Measurements from ENCODE around the gene TIMM22.

TIMM22 gene

DNA sequence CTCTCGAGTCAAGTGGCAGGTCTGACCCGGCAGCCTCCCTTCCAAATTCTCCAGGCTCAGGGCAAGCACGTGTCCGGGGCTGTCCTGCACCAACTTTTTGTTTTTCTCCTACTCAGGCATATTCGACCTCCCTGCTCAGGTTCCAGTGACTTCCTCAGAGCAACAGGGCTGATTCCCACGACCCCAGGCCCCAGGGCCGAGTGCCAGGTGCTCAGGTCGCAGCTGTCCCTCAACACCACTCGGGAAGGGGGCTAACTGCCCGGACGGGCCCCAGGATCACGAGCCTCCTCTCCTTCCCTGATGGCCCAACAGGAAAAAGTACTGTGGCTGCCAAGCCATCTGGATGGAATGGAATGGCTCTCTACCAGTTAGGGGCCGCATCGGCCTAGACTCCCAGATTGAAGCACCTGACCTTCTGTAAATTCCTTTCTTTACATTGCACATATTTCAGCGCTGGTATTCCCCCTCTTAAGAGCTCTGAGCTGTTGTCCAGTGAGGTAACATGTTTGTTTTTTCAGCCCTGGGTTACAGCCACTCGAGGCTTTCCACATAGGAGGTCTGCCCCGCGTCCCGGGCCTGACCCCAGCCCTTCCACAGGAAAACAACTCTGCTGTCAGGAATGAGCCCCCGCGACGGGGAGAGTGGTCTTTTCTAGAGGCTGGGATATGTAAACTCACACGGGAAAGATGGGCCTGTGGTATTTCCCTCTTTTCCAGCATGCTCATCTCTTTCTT is 42.3 kb upstream of the TIMM22 start:
- H3K4me3 ChIP-seq (ENCODE audit: low read depth, low read length), result no peak overlapping the region
- TF ChIP-seq, protein P1, sequence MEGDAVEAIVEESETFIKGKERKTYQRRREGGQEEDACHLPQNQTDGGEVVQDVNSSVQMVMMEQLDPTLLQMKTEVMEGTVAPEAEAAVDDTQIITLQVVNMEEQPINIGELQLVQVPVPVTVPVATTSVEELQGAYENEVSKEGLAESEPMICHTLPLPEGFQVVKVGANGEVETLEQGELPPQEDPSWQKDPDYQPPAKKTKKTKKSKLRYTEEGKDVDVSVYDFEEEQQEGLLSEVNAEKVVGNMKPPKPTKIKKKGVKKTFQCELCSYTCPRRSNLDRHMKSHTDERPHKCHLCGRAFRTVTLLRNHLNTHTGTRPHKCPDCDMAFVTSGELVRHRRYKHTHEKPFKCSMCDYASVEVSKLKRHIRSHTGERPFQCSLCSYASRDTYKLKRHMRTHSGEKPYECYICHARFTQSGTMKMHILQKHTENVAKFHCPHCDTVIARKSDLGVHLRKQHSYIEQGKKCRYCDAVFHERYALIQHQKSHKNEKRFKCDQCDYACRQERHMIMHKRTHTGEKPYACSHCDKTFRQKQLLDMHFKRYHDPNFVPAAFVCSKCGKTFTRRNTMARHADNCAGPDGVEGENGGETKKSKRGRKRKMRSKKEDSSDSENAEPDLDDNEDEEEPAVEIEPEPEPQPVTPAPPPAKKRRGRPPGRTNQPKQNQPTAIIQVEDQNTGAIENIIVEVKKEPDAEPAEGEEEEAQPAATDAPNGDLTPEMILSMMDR (conservative IDR thresholded peaks at IDR 0.05; ENCODE audit: low read depth, low read length), result no peak
- DNase-seq (ENCODE audit: low read depth), result peak; percentile 95

DNA sequence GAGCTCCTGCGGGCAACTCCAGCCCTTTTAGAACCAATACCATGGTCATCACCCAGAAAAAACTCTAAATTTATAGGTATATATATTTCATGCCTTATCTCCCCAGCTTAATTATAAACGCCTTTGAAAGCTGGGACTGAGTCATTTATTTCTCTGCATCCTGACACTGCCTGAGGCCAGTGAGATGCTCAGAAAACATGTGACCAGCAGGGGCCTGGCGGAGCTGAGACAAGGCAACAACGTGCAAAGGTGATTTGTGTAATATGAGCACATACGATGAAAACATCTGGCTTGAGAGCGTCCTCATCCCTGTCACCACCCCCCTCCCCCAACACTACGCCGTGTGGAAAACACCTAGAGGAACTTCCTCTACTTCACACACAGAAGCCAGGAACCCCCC is 40.0 kb upstream of the TIMM22 start:
- H3K4me3 ChIP-seq (ENCODE audit: low read depth, low read length), result no peak overlapping the region
- peak; percentile 65 for DNase-seq (ENCODE audit: low read depth)
- TF ChIP-seq, protein P1 (conservative IDR thresholded peaks at IDR 0.05; ENCODE audit: low read depth, low read length), result no peak

DNA sequence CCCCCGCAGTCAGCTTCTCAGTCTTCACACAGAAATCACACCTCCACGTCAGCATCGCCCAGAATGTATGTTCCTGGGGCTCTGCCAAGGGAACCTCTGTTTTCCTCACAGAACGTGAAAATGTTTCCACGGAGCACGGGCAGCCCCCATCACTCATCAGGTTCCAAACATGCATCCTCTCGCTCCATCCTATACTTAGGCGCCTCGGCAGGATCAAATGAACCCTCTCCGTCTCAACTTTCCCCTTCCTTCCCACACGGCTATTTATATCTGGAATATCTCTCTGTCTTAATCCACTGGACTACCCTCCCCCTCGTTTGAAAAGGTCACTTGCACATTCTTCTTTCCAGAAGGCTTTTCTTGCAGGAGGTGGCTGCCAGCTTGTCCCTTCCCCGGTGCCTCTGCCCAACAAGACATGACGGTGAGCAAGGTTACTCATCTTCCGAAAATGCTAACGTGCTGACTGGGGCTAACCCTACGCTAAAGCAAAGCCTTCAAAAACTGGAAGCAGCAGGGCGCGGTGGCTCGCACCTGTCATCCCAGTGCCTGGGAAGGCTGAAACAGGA is 39.0 kb upstream of the TIMM22 start:
- H3K4me3 ChIP-seq (ENCODE audit: low read depth, low read length), result no peak overlapping the region
- DNase-seq (ENCODE audit: low read depth), result no peak
- TF ChIP-seq, protein P1 (conservative IDR thresholded peaks at IDR 0.05; ENCODE audit: low read depth, low read length), result no peak

DNA sequence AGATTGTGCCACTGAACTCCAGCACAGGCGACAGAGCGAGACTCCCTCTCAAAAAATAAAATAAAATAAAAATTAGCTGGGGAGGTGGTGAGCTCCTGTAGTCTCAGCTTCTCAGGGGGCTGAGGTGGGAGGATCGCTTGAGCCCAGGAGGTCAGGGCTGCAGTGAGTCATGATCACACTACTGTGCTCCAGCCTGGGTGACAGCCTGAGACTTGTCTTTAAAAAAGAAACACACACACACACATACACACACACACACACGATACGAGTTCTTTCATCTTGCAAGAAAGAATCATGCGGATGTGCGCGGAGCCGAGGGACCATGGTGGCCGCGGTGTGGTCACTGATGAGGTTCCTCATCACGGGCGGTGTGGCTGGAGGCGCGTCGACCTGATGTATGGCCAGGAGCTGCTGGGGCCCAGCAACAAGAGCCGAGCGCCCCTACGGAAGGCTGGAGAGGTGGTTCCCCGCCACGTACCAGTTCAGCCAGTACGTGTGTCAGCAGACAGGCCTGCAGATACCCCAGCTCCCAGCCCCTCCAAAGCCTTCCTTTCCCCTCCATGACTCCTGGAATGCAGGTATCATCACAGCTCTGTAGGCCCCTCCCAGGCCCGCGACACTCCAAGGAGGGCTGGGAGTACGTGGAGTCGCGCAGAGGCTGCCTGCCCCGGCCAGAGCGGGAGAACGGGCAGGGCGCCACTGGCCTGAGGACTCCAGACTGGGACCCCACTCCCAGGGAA is 38.0 kb upstream of the TIMM22 start:
- DNase-seq (ENCODE audit: low read depth), result peak; percentile 25
- TF ChIP-seq, protein P1 (conservative IDR thresholded peaks at IDR 0.05; ENCODE audit: low read depth, low read length), result no peak
- no peak overlapping the region for H3K4me3 ChIP-seq (ENCODE audit: low read depth, low read length)

DNA sequence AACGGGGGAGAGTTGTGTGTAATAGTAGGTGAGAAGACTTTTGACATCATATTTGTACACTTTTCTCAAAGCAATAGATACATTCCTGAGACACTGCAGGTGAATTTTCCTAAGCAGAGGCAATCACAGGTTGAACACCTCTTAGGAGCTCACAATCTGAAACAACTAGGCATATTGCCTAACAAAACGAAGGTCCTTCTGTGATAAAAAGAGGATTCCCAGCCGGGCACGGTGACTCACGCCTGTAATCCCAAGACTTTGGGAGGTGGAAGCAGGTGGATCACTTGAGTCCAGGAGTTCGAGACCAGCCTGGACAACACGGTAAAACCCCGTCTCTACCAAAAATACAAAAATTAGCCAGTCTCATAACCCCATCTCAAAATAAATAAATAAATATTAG is 34.8 kb upstream of the TIMM22 start:
- TF ChIP-seq, protein P1 (conservative IDR thresholded peaks at IDR 0.05; ENCODE audit: low read depth, low read length), result no peak
- H3K4me3 ChIP-seq (ENCODE audit: low read depth, low read length), result no peak overlapping the region
- no peak for DNase-seq (ENCODE audit: low read depth)

DNA sequence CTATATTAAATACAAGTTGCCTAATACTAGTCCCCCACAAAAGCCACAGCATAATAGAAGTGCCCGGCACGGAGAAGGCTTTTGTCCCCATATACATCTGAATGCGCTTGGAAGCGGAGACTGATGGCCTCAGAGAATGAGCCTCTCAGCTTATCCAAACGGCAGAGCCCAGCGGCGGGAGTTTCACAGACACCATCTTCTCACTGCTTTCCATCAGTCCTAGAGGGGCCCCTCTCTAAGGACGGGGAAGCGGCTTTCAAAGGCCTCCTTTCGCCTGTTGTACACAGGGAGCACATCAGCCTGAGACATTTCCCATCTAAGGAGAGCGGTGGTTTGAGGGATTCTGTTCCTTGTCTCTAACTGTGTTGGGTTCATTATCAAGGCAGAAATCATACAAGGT is 34.3 kb upstream of the TIMM22 start:
- DNase-seq (ENCODE audit: low read depth), result no peak
- TF ChIP-seq, protein P1 (conservative IDR thresholded peaks at IDR 0.05; ENCODE audit: low read depth, low read length), result no peak
- no peak overlapping the region for H3K4me3 ChIP-seq (ENCODE audit: low read depth, low read length)
